Measurements from ENCODE around the gene LHFPL3. TPM values are rescaled to one million over a fixed set of nuclear protein-coding genes. Genes with fewer than 3 reads are reported as not detected.
"Not testable (repeated sequence)": the region's sequence is repeated elsewhere in the genome, so short reads cannot be mapped to it uniquely, and the experiment has no call there.

LHFPL3 gene
- 0.80 TPM in 1 of 2 replicates, not detected in the other for total RNA-seq (2014; rRNA removed; shearing (Covaris generic))

GRCh38 chr7:104328296-104328969, at the start of gene LHFPL3:
LHFPL3 (plus strand) TSS chr7:104328603.
- no peaks in the 10 kb centered on the region for H3K36me3 ChIP-seq (replicated peaks; ENCODE audit: control insufficient read depth, insufficient read depth, low read length)
- peak within 1 kb of the TSS; percentile 54 for H3K4me3 ChIP-seq (ENCODE audit: insufficient read depth, low read depth, low read length)
- DNase-seq, result peak; percentile 76
- H3K27me3 ChIP-seq (ENCODE audit: control insufficient read depth, insufficient read depth, low read length), result peaks cover 61% of the 10 kb centered on the region

GRCh38 chr7:104281685-104282084, 46.7 kb upstream of the LHFPL3 start:
- DNase-seq; H3K36me3 ChIP-seq (replicated peaks; ENCODE audit: control insufficient read depth, insufficient read depth, low read length); H3K4me3 ChIP-seq (ENCODE audit: insufficient read depth, low read depth, low read length); H3K27me3 ChIP-seq (ENCODE audit: control insufficient read depth, insufficient read depth, low read length): not testable (repeated sequence)

GRCh38 chr7:104286839-104287238, 41.6 kb upstream of the LHFPL3 start:
- Histone ChIP-seq H3K36me3 (replicated peaks; ENCODE audit: control insufficient read depth, insufficient read depth, low read length) (no peaks in the 10 kb centered on the region), H3K27me3 (ENCODE audit: control insufficient read depth, insufficient read depth, low read length) (no peaks in the 10 kb centered on the region), H3K4me3 (ENCODE audit: insufficient read depth, low read depth, low read length) (no peak overlapping the region)
- DNase-seq, result no peak

- DNase-seq, result no peak
- Histone ChIP-seq H3K27me3 (ENCODE audit: control insufficient read depth, insufficient read depth, low read length) (no peaks in the 10 kb centered on the region), H3K4me3 (ENCODE audit: insufficient read depth, low read depth, low read length) (no peak overlapping the region), H3K36me3 (replicated peaks; ENCODE audit: control insufficient read depth, insufficient read depth, low read length) (no peaks in the 10 kb centered on the region)
Measured at GRCh38 chr7:104288137-104288536, 40.3 kb upstream of the LHFPL3 start.

GRCh38 chr7:104294291-104294690, 34.1 kb upstream of the LHFPL3 start:
- Histone ChIP-seq H3K36me3 (replicated peaks; ENCODE audit: control insufficient read depth, insufficient read depth, low read length) (no peaks in the 10 kb centered on the region), H3K27me3 (ENCODE audit: control insufficient read depth, insufficient read depth, low read length) (no peaks in the 10 kb centered on the region), H3K4me3 (ENCODE audit: insufficient read depth, low read depth, low read length) (no peak overlapping the region)
- DNase-seq, result no peak

GRCh38 chr7:104296266-104296665, 32.1 kb upstream of the LHFPL3 start:
- no peak for DNase-seq
- H3K36me3 ChIP-seq (replicated peaks; ENCODE audit: control insufficient read depth, insufficient read depth, low read length), result no peaks in the 10 kb centered on the region
- no peak overlapping the region for H3K4me3 ChIP-seq (ENCODE audit: insufficient read depth, low read depth, low read length)
- no peaks in the 10 kb centered on the region for H3K27me3 ChIP-seq (ENCODE audit: control insufficient read depth, insufficient read depth, low read length)

GRCh38 chr7:104296900-104297299, 31.5 kb upstream of the LHFPL3 start:
- Histone ChIP-seq H3K4me3 (ENCODE audit: insufficient read depth, low read depth, low read length) (no peak overlapping the region), H3K36me3 (replicated peaks; ENCODE audit: control insufficient read depth, insufficient read depth, low read length) (no peaks in the 10 kb centered on the region), H3K27me3 (ENCODE audit: control insufficient read depth, insufficient read depth, low read length) (no peaks in the 10 kb centered on the region)
- DNase-seq, result no peak

- H3K4me3 ChIP-seq (ENCODE audit: insufficient read depth, low read depth, low read length), result no peak overlapping the region
- H3K27me3 ChIP-seq (ENCODE audit: control insufficient read depth, insufficient read depth, low read length), result no peaks in the 10 kb centered on the region
- no peak for DNase-seq
- no peaks in the 10 kb centered on the region for H3K36me3 ChIP-seq (replicated peaks; ENCODE audit: control insufficient read depth, insufficient read depth, low read length)
Measured at GRCh38 chr7:104299323-104299722, 29.1 kb upstream of the LHFPL3 start.

GRCh38 chr7:104299777-104300176, 28.6 kb upstream of the LHFPL3 start:
- no peak overlapping the region for H3K4me3 ChIP-seq (ENCODE audit: insufficient read depth, low read depth, low read length)
- H3K27me3 ChIP-seq (ENCODE audit: control insufficient read depth, insufficient read depth, low read length), result no peaks in the 10 kb centered on the region
- H3K36me3 ChIP-seq (replicated peaks; ENCODE audit: control insufficient read depth, insufficient read depth, low read length), result no peaks in the 10 kb centered on the region
- DNase-seq, result no peak

GRCh38 chr7:104306793-104307192, 21.6 kb upstream of the LHFPL3 start:
- no peak for DNase-seq
- no peak overlapping the region for H3K4me3 ChIP-seq (ENCODE audit: insufficient read depth, low read depth, low read length)

GRCh38 chr7:104317948-104318629, 10.3 kb upstream of the LHFPL3 start:
- H3K36me3 ChIP-seq (replicated peaks; ENCODE audit: control insufficient read depth, insufficient read depth, low read length), result no peaks in the 10 kb centered on the region
- no peaks in the 10 kb centered on the region for H3K27me3 ChIP-seq (ENCODE audit: control insufficient read depth, insufficient read depth, low read length)
- H3K4me3 ChIP-seq (ENCODE audit: insufficient read depth, low read depth, low read length), result no peak overlapping the region
- DNase-seq, result no peak

More at GRCh38 chr7:104306793-104307192, 21.6 kb upstream of the LHFPL3 start:
- Histone ChIP-seq H3K36me3 (replicated peaks; ENCODE audit: control insufficient read depth, insufficient read depth, low read length) (no peaks in the 10 kb centered on the region), H3K27me3 (ENCODE audit: control insufficient read depth, insufficient read depth, low read length) (no peaks in the 10 kb centered on the region)

- no peak overlapping the region for H3K4me3 ChIP-seq (ENCODE audit: insufficient read depth, low read depth, low read length)
- no peaks in the 10 kb centered on the region for H3K36me3 ChIP-seq (replicated peaks; ENCODE audit: control insufficient read depth, insufficient read depth, low read length)
- H3K27me3 ChIP-seq (ENCODE audit: control insufficient read depth, insufficient read depth, low read length), result peaks cover 60% of the 10 kb centered on the region
Measured at GRCh38 chr7:104327534-104327933, 869 bp upstream of the LHFPL3 start.

GRCh38 chr7:104327938-104328295, 486 bp upstream of the LHFPL3 start:
- Histone ChIP-seq H3K27me3 (ENCODE audit: control insufficient read depth, insufficient read depth, low read length) (peaks cover 61% of the 10 kb centered on the region), H3K36me3 (replicated peaks; ENCODE audit: control insufficient read depth, insufficient read depth, low read length) (no peaks in the 10 kb centered on the region), H3K4me3 (ENCODE audit: insufficient read depth, low read depth, low read length) (peak overlapping the region; percentile 54)
- no peak for DNase-seq

More at GRCh38 chr7:104327534-104327933, 869 bp upstream of the LHFPL3 start:
- no peak for DNase-seq

- H3K27me3 ChIP-seq (ENCODE audit: control insufficient read depth, insufficient read depth, low read length), result peaks cover 61% of the 10 kb centered on the region
Measured at GRCh38 chr7:104328970-104329825, 795 bp downstream of the LHFPL3 start.

More at GRCh38 chr7:104328970-104329825, 795 bp downstream of the LHFPL3 start:
- no peaks in the 10 kb centered on the region for H3K36me3 ChIP-seq (replicated peaks; ENCODE audit: control insufficient read depth, insufficient read depth, low read length)
- peak; percentile 65 for DNase-seq
- peak overlapping the region; percentile 54 for H3K4me3 ChIP-seq (ENCODE audit: insufficient read depth, low read depth, low read length)

All from H7 (cell line).